WTC11 (cell line): Measurements from ENCODE around the gene CMTM6. TPM values are rescaled to one million over a fixed set of nuclear protein-coding genes. Genes with fewer than 3 reads are reported as not detected.

Source experiments
- ATAC-seq: fragments of 200-7000 bp; cut with Tn5 transposase; 2 replicates; pipeline ENCODE4 v1.10.0; 2021; ENCODE audit warnings: mild to moderate bottlenecking, moderate library complexity
- CTCF ChIA-PET: fragments of 300-600 bp; sonication (Branson Sonifier 250); formaldehyde crosslinking; loops from one replicate; lab custom pipeline; 2021; ENCODE audit warnings: antibody characterized with exemption; lab: Charles Lee
- POLR2A ChIA-PET: fragments of 350-600 bp; sonication (Branson Sonifier 250); formaldehyde crosslinking; loops from one replicate; lab custom pipeline; 2021; ENCODE audit warnings: antibody characterized with exemption; lab: Charles Lee
- DNase-seq: peaks from one replicate; pipeline ENCODE4 v3.0.0; 2021; ENCODE audit warnings: low spot score
- H3K27ac Mint-ChIP-seq: 2 replicates; pipeline ENCODE4 v1.8.0; 2021; ENCODE audit warnings: mixed read lengths
- H3K27me3 Mint-ChIP-seq: 2 replicates; pipeline ENCODE4 v1.8.0; 2021; ENCODE audit warnings: low read depth, mild to moderate bottlenecking, moderate library complexity, mixed read lengths
- H3K36me3 Mint-ChIP-seq: 2 replicates; pipeline ENCODE4 v1.8.0; 2021; ENCODE audit warnings: mixed read lengths
- H3K4me1 Mint-ChIP-seq: 2 replicates; pipeline ENCODE4 v1.8.0; 2022; ENCODE audit warnings: mixed read lengths
- H3K4me3 Mint-ChIP-seq: 2 replicates; pipeline ENCODE4 v1.8.0; 2021; ENCODE audit warnings: mild to moderate bottlenecking, moderate library complexity, mixed read lengths
- H3K9me3 Mint-ChIP-seq: 2 replicates; pipeline ENCODE4 v1.8.0; 2021; ENCODE audit warnings: mixed read lengths
- ATF2 ChIP-seq: sonication (generic); formaldehyde crosslinking; IDR thresholded peaks from 2 replicates; pipeline ENCODE4 v1.8.1; 2022; ENCODE audit warnings: low read depth, missing genetic modification reagents, borderline replicate concordance
- CREB1 ChIP-seq: sonication (generic); formaldehyde crosslinking; IDR thresholded peaks from 2 replicates; pipeline ENCODE4 v1.8.0; 2023; ENCODE audit warnings: mild to moderate bottlenecking, missing genetic modification reagents
- E2F4 ChIP-seq: sonication (generic); formaldehyde crosslinking; IDR thresholded peaks from 2 replicates; pipeline ENCODE4 v1.8.1; 2022; ENCODE audit warnings: low read depth, mild to moderate bottlenecking, moderate library complexity, missing genetic modification reagents, borderline replicate concordance
- EMX1 ChIP-seq: fragments of 250-450 bp; sonication (Bioruptor Pico); IDR thresholded peaks from 2 replicates; pipeline ENCODE4 v1.8.0; 2021; ENCODE audit warnings: mild to moderate bottlenecking
- FOXK1 ChIP-seq: sonication (generic); formaldehyde crosslinking; IDR thresholded peaks from 2 replicates; pipeline ENCODE4 v1.8.0; 2022; ENCODE audit warnings: mild to moderate bottlenecking, moderate library complexity, missing genetic modification reagents
- IRF2 ChIP-seq: sonication (generic); formaldehyde crosslinking; IDR thresholded peaks from 2 replicates; pipeline ENCODE4 v1.8.0; 2022; ENCODE audit warnings: low read depth, missing genetic modification reagents, borderline replicate concordance
- JUN ChIP-seq: sonication (generic); formaldehyde crosslinking; IDR thresholded peaks from 2 replicates; pipeline ENCODE4 v1.8.0; 2023; ENCODE audit warnings: mild to moderate bottlenecking, missing genetic modification reagents
- KAT7 ChIP-seq: sonication (generic); formaldehyde crosslinking; IDR thresholded peaks from 2 replicates; pipeline ENCODE4 v1.8.1; 2023; ENCODE audit warnings: missing genetic modification reagents, mild to moderate bottlenecking, borderline replicate concordance
- MXD4 ChIP-seq: fragments of 250-450 bp; sonication (Bioruptor Pico); IDR thresholded peaks from 2 replicates; pipeline ENCODE4 v1.8.0; 2021; ENCODE audit warnings: mild to moderate bottlenecking, moderate library complexity, borderline replicate concordance
- TEAD1 ChIP-seq: sonication (generic); formaldehyde crosslinking; IDR thresholded peaks from 2 replicates; pipeline ENCODE4 v1.8.0; 2022; ENCODE audit warnings: mild to moderate bottlenecking, missing genetic modification reagents
- TP53 ChIP-seq: sonication (generic); formaldehyde crosslinking; IDR thresholded peaks from 2 replicates; pipeline ENCODE4 v1.8.1; 2023; ENCODE audit warnings: mild to moderate bottlenecking, missing genetic modification reagents
- USF1 ChIP-seq: sonication (generic); formaldehyde crosslinking; IDR thresholded peaks from 2 replicates; pipeline ENCODE4 v1.8.0; 2022; ENCODE audit warnings: mild to moderate bottlenecking, missing genetic modification reagents
- ZBTB21 ChIP-seq: sonication (generic); formaldehyde crosslinking; IDR thresholded peaks from 2 replicates; pipeline ENCODE4 v1.8.1; 2023; ENCODE audit warnings: mild to moderate bottlenecking, missing genetic modification reagents, borderline replicate concordance
- ZMAT4 ChIP-seq: fragments of 250-450 bp; sonication (Bioruptor Pico); IDR thresholded peaks from 2 replicates; pipeline ENCODE4 v1.9.0; 2021; ENCODE audit warnings: mild to moderate bottlenecking
- ZNF138 ChIP-seq: sonication (generic); formaldehyde crosslinking; conservative IDR thresholded peaks from 2 replicates; pipeline ENCODE4 v1.8.1; 2022; ENCODE audit warnings: mild to moderate bottlenecking, moderate library complexity, missing genetic modification reagents
- ZNF671 ChIP-seq: fragments of 250-450 bp; sonication (Bioruptor Pico); IDR thresholded peaks from 2 replicates; pipeline ENCODE4 v1.8.0; 2021; ENCODE audit warnings: mild to moderate bottlenecking
- total RNA-seq: library from RNA; stranded (reverse); gene quantifications from 3 replicates; pipeline ENCODE4 v1.2.3, GENCODE V29; 2021
- TF ChIP-seq, protein P1 (sequence below): fragments of 250-450 bp; sonication (Bioruptor Pico); IDR thresholded peaks from 2 replicates; pipeline ENCODE4 v1.9.0; 2021; ENCODE audit warnings: mild to moderate bottlenecking, borderline replicate concordance
- TF ChIP-seq, protein P2 (sequence below): sonication (generic); formaldehyde crosslinking; IDR thresholded peaks from 2 replicates; pipeline ENCODE4 v1.8.1; 2023; ENCODE audit warnings: mild to moderate bottlenecking, moderate library complexity, missing genetic modification reagents
- TF ChIP-seq, protein P3 (sequence below): sonication (generic); formaldehyde crosslinking; IDR thresholded peaks from 2 replicates; pipeline ENCODE4 v1.8.1; 2023; ENCODE audit warnings: mild to moderate bottlenecking, missing genetic modification reagents
- TF ChIP-seq, protein P4 (sequence below): sonication (generic); formaldehyde crosslinking; IDR thresholded peaks from 2 replicates; pipeline ENCODE4 v1.8.1; 2022; ENCODE audit warnings: mild to moderate bottlenecking, moderate library complexity, missing genetic modification reagents

CMTM6 gene
- total RNA-seq, 1 experiment from 2014 or later, result 42.3 TPM

- TF ChIP-seq TP53 (CRISPR knock-in tag), result no peak
- TF ChIP-seq, all 79 proteins: peak for 0
These were observed 264 bp upstream of the CMTM6 start (continued) for GRCh38 chr3:32502946-32503286.

GRCh38 chr3:32501783-32502117, 902 bp downstream of the CMTM6 start:
- H3K9me3 Mint-ChIP-seq, result peaks cover 3% of the 10 kb centered on the region; the same call in 1 of the 2 replicates
- no peak for TF ChIP-seq ZNF138 (CRISPR knock-in tag)
- no peak for TF ChIP-seq ZNF671 (CRISPR knock-in tag)
- TF ChIP-seq, protein P1, sequence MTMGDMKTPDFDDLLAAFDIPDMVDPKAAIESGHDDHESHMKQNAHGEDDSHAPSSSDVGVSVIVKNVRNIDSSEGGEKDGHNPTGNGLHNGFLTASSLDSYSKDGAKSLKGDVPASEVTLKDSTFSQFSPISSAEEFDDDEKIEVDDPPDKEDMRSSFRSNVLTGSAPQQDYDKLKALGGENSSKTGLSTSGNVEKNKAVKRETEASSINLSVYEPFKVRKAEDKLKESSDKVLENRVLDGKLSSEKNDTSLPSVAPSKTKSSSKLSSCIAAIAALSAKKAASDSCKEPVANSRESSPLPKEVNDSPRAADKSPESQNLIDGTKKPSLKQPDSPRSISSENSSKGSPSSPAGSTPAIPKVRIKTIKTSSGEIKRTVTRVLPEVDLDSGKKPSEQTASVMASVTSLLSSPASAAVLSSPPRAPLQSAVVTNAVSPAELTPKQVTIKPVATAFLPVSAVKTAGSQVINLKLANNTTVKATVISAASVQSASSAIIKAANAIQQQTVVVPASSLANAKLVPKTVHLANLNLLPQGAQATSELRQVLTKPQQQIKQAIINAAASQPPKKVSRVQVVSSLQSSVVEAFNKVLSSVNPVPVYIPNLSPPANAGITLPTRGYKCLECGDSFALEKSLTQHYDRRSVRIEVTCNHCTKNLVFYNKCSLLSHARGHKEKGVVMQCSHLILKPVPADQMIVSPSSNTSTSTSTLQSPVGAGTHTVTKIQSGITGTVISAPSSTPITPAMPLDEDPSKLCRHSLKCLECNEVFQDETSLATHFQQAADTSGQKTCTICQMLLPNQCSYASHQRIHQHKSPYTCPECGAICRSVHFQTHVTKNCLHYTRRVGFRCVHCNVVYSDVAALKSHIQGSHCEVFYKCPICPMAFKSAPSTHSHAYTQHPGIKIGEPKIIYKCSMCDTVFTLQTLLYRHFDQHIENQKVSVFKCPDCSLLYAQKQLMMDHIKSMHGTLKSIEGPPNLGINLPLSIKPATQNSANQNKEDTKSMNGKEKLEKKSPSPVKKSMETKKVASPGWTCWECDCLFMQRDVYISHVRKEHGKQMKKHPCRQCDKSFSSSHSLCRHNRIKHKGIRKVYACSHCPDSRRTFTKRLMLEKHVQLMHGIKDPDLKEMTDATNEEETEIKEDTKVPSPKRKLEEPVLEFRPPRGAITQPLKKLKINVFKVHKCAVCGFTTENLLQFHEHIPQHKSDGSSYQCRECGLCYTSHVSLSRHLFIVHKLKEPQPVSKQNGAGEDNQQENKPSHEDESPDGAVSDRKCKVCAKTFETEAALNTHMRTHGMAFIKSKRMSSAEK (CRISPR knock-in tag), result no peak
- no peak for TF ChIP-seq IRF2 (CRISPR knock-in tag)
- TF ChIP-seq USF1 (CRISPR knock-in tag), result no peak
- no peak for TF ChIP-seq FOXK1
- TF ChIP-seq KAT7 (CRISPR knock-in tag), result no peak
- TF ChIP-seq JUN (CRISPR knock-in tag), result no peak
- TF ChIP-seq CREB1 (CRISPR knock-in tag), result no peak
- TF ChIP-seq, protein P2, sequence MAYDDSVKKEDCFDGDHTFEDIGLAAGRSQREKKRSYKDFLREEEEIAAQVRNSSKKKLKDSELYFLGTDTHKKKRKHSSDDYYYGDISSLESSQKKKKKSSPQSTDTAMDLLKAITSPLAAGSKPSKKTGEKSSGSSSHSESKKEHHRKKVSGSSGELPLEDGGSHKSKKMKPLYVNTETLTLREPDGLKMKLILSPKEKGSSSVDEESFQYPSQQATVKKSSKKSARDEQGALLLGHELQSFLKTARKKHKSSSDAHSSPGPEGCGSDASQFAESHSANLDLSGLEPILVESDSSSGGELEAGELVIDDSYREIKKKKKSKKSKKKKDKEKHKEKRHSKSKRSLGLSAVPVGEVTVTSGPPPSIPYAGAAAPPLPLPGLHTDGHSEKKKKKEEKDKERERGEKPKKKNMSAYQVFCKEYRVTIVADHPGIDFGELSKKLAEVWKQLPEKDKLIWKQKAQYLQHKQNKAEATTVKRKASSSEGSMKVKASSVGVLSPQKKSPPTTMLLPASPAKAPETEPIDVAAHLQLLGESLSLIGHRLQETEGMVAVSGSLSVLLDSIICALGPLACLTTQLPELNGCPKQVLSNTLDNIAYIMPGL, result no peak
- TF ChIP-seq TEAD1 (CRISPR knock-in tag), result no peak
- no peak for TF ChIP-seq E2F4
- TF ChIP-seq, protein P3, sequence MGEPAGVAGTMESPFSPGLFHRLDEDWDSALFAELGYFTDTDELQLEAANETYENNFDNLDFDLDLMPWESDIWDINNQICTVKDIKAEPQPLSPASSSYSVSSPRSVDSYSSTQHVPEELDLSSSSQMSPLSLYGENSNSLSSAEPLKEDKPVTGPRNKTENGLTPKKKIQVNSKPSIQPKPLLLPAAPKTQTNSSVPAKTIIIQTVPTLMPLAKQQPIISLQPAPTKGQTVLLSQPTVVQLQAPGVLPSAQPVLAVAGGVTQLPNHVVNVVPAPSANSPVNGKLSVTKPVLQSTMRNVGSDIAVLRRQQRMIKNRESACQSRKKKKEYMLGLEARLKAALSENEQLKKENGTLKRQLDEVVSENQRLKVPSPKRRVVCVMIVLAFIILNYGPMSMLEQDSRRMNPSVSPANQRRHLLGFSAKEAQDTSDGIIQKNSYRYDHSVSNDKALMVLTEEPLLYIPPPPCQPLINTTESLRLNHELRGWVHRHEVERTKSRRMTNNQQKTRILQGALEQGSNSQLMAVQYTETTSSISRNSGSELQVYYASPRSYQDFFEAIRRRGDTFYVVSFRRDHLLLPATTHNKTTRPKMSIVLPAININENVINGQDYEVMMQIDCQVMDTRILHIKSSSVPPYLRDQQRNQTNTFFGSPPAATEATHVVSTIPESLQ (CRISPR knock-in tag), result no peak
- TF ChIP-seq MXD4 (CRISPR knock-in tag), result no peak
- TF ChIP-seq ATF2 (CRISPR knock-in tag), result no peak
- no peak for TF ChIP-seq EMX1 (CRISPR knock-in tag)
- TF ChIP-seq, protein P4, sequence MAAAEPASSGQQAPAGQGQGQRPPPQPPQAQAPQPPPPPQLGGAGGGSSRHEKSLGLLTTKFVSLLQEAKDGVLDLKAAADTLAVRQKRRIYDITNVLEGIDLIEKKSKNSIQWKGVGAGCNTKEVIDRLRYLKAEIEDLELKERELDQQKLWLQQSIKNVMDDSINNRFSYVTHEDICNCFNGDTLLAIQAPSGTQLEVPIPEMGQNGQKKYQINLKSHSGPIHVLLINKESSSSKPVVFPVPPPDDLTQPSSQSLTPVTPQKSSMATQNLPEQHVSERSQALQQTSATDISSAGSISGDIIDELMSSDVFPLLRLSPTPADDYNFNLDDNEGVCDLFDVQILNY (CRISPR knock-in tag), result no peak
- TF ChIP-seq ZMAT4 (CRISPR knock-in tag), result no peak
- TF ChIP-seq ZBTB21 (CRISPR knock-in tag), result no peak
- ChIA-PET CTCF (interaction anchor here (0.7 to 1.4 kb wide), 2 partner anchors 22 to 183 kb away, joined by 3 read pairs; partner anchors contain the start of gene CNOT10), POLR2A (interaction anchor here (0.6 to 0.9 kb wide), 2 partner anchors 14 to 142 kb away, joined by 3 to 4 read pairs; no protein-coding TSS in a partner anchor)
- H3K27ac Mint-ChIP-seq, result peak overlapping the region; percentile 97
- H3K36me3 Mint-ChIP-seq, result peaks cover 3% of the 10 kb centered on the region
- H3K27me3 Mint-ChIP-seq, result no peaks in the 10 kb centered on the region
- ATAC-seq, result no peak
- DNase-seq, result no peak
- H3K4me3 Mint-ChIP-seq, result peak overlapping the region; percentile 98
- peaks cover 32% of the 10 kb centered on the region for H3K4me1 Mint-ChIP-seq
